Measurements from ENCODE around the gene PLEKHA4. TPM values are rescaled to one million over a fixed set of nuclear protein-coding genes. Genes with fewer than 3 reads are reported as not detected.

The PLEKHA4 gene
- total and polyA plus RNA-seq, 12 donors = 18.5 to 70.6 (median 28.0) TPM

DNA sequence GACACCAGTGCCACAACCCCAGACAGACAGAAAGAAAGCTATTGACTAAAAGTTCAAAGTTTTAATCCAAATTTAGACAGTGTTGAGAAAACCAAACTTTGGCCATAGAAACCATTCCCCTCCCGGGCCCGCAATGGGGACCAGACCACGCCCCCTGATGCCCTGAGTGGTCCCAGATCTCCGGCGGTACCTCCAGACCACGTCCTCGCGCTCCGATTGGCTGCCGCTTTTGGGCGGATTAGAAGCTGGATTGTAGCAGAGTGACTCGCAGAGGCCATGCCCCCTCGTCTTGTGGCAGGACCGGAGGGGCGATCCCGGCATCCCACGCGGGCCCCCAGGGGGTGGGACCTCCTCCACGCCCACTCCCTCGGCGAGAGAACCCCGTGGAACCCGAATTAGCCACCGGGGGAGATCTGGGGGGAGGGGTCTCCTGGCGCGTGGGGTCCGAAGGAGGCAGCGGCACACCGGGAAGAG is 31.3 kb downstream of the PLEKHA4 start:
- DNase-seq = peak; percentile 81 to 89
- H3K27ac ChIP-seq = peak overlapping the region in 4 of 10 donors; percentile 57 to 77 (median 68)
- H3K27me3 ChIP-seq = peaks cover 0 to 4% (median 0%) of the 10 kb centered on the region in 7 donors
- intact Hi-C loops (cut with DNase I) = loop anchor here in 6 of 10 donors (2.0 to 10.0 kb wide), 5 partner anchors 42 to 192 kb away; partner anchors contain the start of genes CA11 (in 5 of the 6) and NTN5 (in 1 of the 6)
- 15% methylated on average over 29 of the region's 29 CpGs for WGBS, 2 donors
- peak overlapping the region in 9 of 10 donors; percentile 8 to 55 (median 46) for H3K4me3 ChIP-seq
- H3K9me3 ChIP-seq = no peaks in the 10 kb centered on the region
- peaks cover 0 to 21% (median 10%) of the 10 kb centered on the region in 9 donors for H3K4me1 ChIP-seq
- peak; percentile 76 to 93 (median 89) for ATAC-seq
- H3K36me3 ChIP-seq = peaks cover 0 to 24% (median 0%) of the 10 kb centered on the region in 9 donors
- TF ChIP-seq, protein P1, sequence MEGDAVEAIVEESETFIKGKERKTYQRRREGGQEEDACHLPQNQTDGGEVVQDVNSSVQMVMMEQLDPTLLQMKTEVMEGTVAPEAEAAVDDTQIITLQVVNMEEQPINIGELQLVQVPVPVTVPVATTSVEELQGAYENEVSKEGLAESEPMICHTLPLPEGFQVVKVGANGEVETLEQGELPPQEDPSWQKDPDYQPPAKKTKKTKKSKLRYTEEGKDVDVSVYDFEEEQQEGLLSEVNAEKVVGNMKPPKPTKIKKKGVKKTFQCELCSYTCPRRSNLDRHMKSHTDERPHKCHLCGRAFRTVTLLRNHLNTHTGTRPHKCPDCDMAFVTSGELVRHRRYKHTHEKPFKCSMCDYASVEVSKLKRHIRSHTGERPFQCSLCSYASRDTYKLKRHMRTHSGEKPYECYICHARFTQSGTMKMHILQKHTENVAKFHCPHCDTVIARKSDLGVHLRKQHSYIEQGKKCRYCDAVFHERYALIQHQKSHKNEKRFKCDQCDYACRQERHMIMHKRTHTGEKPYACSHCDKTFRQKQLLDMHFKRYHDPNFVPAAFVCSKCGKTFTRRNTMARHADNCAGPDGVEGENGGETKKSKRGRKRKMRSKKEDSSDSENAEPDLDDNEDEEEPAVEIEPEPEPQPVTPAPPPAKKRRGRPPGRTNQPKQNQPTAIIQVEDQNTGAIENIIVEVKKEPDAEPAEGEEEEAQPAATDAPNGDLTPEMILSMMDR (IDR thresholded peaks at IDR 0.05) = no peak

DNA sequence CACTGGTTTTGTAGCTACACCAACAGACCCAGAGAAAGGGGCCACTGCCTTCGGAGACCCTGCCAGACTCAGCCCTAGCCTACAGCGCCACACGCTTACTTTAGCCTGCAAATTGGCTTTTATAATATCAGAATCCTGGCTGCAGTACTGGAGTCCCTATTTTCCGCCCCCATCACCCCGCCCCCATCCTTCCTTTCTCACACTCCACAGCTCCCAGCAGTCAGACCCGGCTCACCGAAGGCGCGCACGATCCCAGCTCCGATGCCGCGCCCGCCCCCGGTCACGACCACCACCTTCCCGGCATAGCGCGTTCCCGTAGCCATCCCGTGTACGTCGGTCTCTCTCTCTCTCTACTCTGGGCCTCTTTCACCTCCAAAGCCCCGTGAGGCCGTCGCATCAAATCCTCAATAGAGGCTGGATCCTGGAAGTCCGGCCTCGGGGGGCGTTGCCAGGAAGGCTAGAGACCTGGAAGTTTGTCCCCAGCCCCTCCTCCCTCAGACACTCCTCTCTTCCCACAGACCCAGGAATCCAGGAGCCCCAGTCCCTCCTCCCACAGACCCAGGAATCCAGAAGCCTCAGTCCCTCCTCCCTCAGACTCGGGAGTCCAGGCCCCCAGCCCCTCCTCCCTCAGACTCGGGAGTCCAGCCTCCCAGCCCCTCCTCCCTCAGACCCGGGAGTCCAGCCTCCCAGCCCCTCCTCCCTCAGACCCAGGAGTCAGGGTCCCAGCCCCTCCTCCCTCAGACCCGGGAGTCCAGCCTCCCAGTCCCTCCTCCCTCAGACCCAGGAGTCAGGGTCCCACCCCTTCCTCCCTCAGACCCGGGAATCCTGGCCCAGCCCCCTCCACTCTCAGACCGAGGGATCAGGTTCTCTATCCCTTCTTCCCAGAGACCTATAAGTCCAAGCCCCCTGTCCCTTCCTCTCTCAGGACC is 32.1 kb downstream of the PLEKHA4 start, which contains the start of gene HSD17B14:
Gene HSD17B14 (minus strand): TSS at position 403 of the 929 bp plus-strand sequence. CDS start 80 bp downstream, at position 323.
- intact Hi-C loops (cut with DNase I) = loop anchor here in 6 of 10 donors (1.0 to 10.0 kb wide), 6 partner anchors 41 to 192 kb away; partner anchors contain the start of genes CA11 (in 5 of the 6) and NTN5 (in 1 of the 6)
- H3K27me3 ChIP-seq = peaks cover 0 to 4% (median 0%) of the 10 kb centered on the region in 7 donors
- peaks cover 0 to 21% (median 10%) of the 10 kb centered on the region in 9 donors for H3K4me1 ChIP-seq
- WGBS, 2 donors = 8 to 10% methylated on average over 35 of the region's 35 CpGs
- DNase-seq (peak in 1 of 2 donors; percentile 36), ATAC-seq (peak; percentile 23 to 58 (median 35))
- peaks cover 0 to 31% (median 0%) of the 10 kb centered on the region in 9 donors for H3K36me3 ChIP-seq
- peak within 1 kb of the TSS in 8 of 10 donors; percentile 29 to 77 (median 64) for H3K27ac ChIP-seq
- peak within 1 kb of the TSS; percentile 21 to 55 (median 42) for H3K4me3 ChIP-seq
- no peaks in the 10 kb centered on the region for H3K9me3 ChIP-seq
- TF ChIP-seq, protein P1 (IDR thresholded peaks at IDR 0.05) = peak in 2 of 9 donors; percentile 3 to 19

DNA sequence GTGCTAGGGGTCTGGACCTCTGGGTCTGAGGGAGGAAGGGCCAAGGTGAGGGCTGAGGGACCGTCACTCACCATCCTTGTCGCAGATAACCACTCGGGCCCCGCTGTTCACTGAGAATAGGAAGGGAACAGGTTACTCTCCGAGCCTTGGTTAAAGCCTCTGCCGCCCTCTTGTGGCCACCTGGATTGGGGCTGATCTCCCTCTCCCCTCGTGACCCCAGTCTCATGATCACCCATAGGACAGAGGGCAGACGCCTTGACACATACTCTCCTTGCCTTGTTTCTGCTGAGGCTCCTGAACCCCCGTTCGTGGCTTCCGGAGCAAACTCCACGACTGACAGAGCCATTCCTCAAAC is 32.7 kb downstream of the PLEKHA4 start:
- peak overlapping the region in 8 of 10 donors; percentile 29 to 77 (median 64) for H3K27ac ChIP-seq
- peaks cover 0 to 21% (median 10%) of the 10 kb centered on the region in 9 donors for H3K4me1 ChIP-seq
- whole genome bisulfite sequencing, 2 donors = 4 to 5% methylated on average over 12 of the region's 12 CpGs
- H3K4me3 ChIP-seq = peak overlapping the region; percentile 21 to 55 (median 42)
- TF ChIP-seq, protein P1 (IDR thresholded peaks at IDR 0.05) = peak; percentile 82 to 94 (median 90)
- peak; percentile 93 for DNase-seq
- H3K36me3 ChIP-seq = peaks cover 0 to 36% (median 0%) of the 10 kb centered on the region in 9 donors
- H3K9me3 ChIP-seq = no peaks in the 10 kb centered on the region
- peaks cover 0 to 4% (median 0%) of the 10 kb centered on the region in 7 donors for H3K27me3 ChIP-seq
- intact Hi-C loops (cut with DNase I) = loop anchor here in 9 of 10 donors (1.0 to 10.0 kb wide), 7 partner anchors 40 to 191 kb away; partner anchors contain the start of genes CA11 (in 5 of the 9) and NTN5 (in 1 of the 9)
- peak; percentile 91 to 96 (median 92) for ATAC-seq

DNA sequence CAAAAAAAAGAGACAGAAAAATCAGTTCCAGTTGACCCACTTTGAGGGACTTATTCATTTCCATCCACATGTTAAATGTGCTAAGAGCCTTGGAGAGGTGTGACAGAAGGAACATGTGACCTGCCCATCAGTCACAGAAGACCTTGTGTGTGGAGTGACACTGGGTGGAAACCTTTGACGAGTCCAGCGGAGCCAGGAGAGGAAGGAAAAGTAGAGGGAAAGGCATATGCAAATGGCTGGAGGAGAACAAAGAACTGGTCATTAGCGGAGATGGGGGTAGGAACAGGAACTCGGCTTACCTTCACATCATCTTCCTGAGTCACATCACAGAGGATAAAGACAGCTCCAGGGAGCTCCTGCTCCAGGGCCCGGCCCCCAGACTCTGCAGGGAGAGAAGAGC is 34.4 kb downstream of the PLEKHA4 start:
- peaks cover 0 to 4% (median 0%) of the 10 kb centered on the region in 7 donors for H3K27me3 ChIP-seq
- peaks cover 0 to 21% (median 10%) of the 10 kb centered on the region in 9 donors for H3K4me1 ChIP-seq
- intact Hi-C loops (cut with DNase I) = loop anchor here in 3 of 10 donors (10.0 kb wide), 2 partner anchors 159 to 189 kb away; partner anchors contain the start of genes CA11 (in 2 of the 3) and NTN5 (in 1 of the 3)
- ATAC-seq (no peak), DNase-seq (no peak)
- TF ChIP-seq, protein P1 (IDR thresholded peaks at IDR 0.05) = no peak
- H3K36me3 ChIP-seq = peaks cover 0 to 37% (median 0%) of the 10 kb centered on the region in 9 donors
- no peak overlapping the region for H3K4me3 ChIP-seq
- 82 to 86% methylated on average over 5 of the region's 5 CpGs for WGBS, 2 donors
- H3K9me3 ChIP-seq = no peaks in the 10 kb centered on the region
- H3K27ac ChIP-seq = no peak overlapping the region
